PFSK-1 (cell line): ENCODE measurements around the gene SMR3A.

Experiments
- FOXP2 ChIP-seq: optimal IDR thresholded peaks from 2 replicates; pipeline ENCODE3; 2011; ENCODE audit warnings: borderline replicate concordance, control low read depth, inconsistent platforms; ENCODE audit not compliant: insufficient read depth; ENCODE audit errors: extremely low read length, extremely low read depth
- POLR2AphosphoS5 ChIP-seq: IDR thresholded peaks from 2 replicates; pipeline ENCODE4 v1.6.1; 2012; ENCODE audit warnings: low read depth, mild to moderate bottlenecking, control low read depth, low read length, moderate library complexity
- REST ChIP-seq, 2 experiments: IDR thresholded peaks; 2 replicates each; pipeline versions ENCODE4 v1.6.1 to v1.8.0; 2011 to 2012; ENCODE audit warnings: low read depth in 2 of 2, low read length in 2 of 2, control low read depth in 1 of 2, inconsistent platforms in 1 of 2, mild to moderate bottlenecking in 1 of 2, moderate library complexity in 1 of 2; ENCODE audit not compliant: insufficient read depth in 1 of 2
- SIN3A ChIP-seq: IDR thresholded peaks from 2 replicates; pipeline ENCODE4 v1.6.1; 2012; ENCODE audit warnings: mild to moderate bottlenecking, low read length, moderate library complexity, borderline replicate concordance; ENCODE audit not compliant: insufficient read depth
- TAF1 ChIP-seq: IDR thresholded peaks from 2 replicates; pipeline ENCODE4 v1.6.1; 2012; ENCODE audit warnings: low read length, control low read depth, borderline replicate concordance; ENCODE audit not compliant: insufficient read depth

Gene SMR3A

GRCh38 chr4:70365479-70365878, 4.9 kb downstream of the SMR3A start:
- TF ChIP-seq REST (IDR thresholded peaks at IDR 0.05; ENCODE audit: insufficient read depth in 1 of 2, low read depth in 2 of 2, low read length in 2 of 2) (no peak), FOXP2 (no peak), SIN3A (no peak), TAF1 (no peak), POLR2AphosphoS5 (no peak)

- TF ChIP-seq REST (IDR thresholded peaks at IDR 0.05; ENCODE audit: insufficient read depth in 1 of 2, low read depth in 2 of 2, low read length in 2 of 2), result no peak
- no peak for TF ChIP-seq POLR2AphosphoS5
- TF ChIP-seq TAF1, result no peak
- TF ChIP-seq SIN3A, result no peak
- TF ChIP-seq FOXP2, result no peak
These were observed 7.3 kb downstream of the SMR3A start for GRCh38 chr4:70367813-70368212.

GRCh38 chr4:70371987-70372386, 11.4 kb downstream of the SMR3A start:
- TF ChIP-seq SIN3A, result no peak
- no peak for TF ChIP-seq FOXP2
- TF ChIP-seq POLR2AphosphoS5, result no peak
- TF ChIP-seq TAF1, result no peak
- TF ChIP-seq REST (IDR thresholded peaks at IDR 0.05; ENCODE audit: insufficient read depth in 1 of 2, low read depth in 2 of 2, low read length in 2 of 2), result no peak

- TF ChIP-seq FOXP2 (no peak), REST (IDR thresholded peaks at IDR 0.05; ENCODE audit: insufficient read depth in 1 of 2, low read depth in 2 of 2, low read length in 2 of 2) (no peak), POLR2AphosphoS5 (no peak), TAF1 (no peak)
These were observed 12.2 kb downstream of the SMR3A start for GRCh38 chr4:70372760-70373159.

GRCh38 chr4:70380578-70380977, 20.0 kb downstream of the SMR3A start:
- TF ChIP-seq TAF1 (no peak), REST (IDR thresholded peaks at IDR 0.05; ENCODE audit: insufficient read depth in 1 of 2, low read depth in 2 of 2, low read length in 2 of 2) (no peak), SIN3A (no peak), FOXP2 (no peak), POLR2AphosphoS5 (no peak)
